Activated CD4-positive, alpha-beta T cell treated with anti-CD3 and anti-CD28 coated beads, Interleukin-2, amount 50 U/mL, for 1 hour (primary cell): ENCODE measurements around the gene RAX.

ENCODE experiments used
- DNase-seq: peaks from one replicate; pipeline ENCODE4 v3.0.0-alpha.2; 2020

RAX gene

DNA sequence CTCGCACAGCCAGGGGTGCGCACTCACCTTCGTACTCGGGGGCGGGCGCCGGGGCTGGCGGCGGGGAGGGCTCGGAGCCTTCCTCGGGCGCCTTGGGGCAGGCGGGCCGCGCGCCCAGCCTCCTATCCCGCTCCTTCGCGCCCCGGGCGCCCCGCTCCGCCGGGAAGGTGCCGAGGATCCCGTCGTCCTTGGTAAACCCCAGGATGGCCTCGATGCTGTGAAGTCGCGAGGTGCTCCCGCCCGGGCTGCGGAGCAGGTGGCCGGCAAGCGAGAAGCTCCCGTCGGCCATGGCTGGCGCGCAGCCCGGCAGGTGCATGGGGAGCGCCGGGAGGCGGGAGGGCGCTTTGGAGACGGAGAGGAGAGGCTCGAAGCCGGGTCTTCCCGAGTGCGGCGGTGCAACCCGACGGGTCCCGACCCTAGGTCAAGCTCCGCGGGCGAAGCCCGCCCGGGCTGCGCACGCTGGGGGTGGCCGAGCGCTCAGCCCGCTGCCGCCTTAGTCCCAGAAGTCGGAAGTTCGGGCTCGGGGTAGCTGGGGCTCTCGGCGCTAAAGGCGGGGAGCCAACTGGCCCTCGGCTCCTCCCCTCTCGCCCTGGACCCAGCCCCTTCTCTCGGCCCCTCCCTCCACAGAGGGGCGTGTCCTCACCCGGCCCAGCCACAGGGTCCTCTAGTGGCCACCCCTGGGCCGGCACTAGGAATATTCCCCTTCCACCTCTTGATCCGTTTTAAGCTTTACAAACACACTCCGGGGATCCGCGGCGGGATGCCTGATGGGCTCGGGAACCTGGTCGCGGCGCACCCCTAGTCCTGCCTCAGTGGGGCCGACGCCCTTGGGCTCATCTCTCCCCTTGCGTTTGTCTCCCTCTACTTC, at the start of gene RAX:
Gene RAX (minus strand): TSS at position 564 of the 868 bp plus-strand sequence. CDS start 248 bp downstream, at position 316.
- no peak for DNase-seq

GRCh38 chr18:59318460-59319050, 45.3 kb upstream of the RAX start, which contains the start of gene CPLX4:
Gene CPLX4 (minus strand): TSS chr18:59318649. CDS start chr18:59318462, 187 bp downstream.
- DNase-seq = no peak

- no peak for DNase-seq
These were observed 38.4 kb upstream of the RAX start for GRCh38 chr18:59311631-59312030.

DNA sequence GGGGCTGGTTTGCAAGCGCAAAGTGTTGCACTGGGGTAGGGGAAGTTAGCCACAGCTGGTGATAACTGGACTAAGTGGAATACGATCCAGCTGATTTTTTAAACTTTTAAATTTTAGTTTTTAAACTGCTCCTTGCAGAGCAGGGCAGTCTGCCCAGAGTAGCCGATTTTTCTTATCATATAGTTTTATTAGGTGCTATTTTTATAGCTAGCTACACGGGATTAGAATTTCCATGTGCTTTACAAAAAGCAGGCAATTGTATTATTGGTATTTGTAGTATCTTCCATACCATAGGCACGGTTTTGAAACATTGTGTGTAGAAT, 35.6 kb upstream of the RAX start:
- no peak for DNase-seq

- DNase-seq = peak; percentile 62
These were observed 35.1 kb upstream of the RAX start for GRCh38 chr18:59308248-59308937.

DNA sequence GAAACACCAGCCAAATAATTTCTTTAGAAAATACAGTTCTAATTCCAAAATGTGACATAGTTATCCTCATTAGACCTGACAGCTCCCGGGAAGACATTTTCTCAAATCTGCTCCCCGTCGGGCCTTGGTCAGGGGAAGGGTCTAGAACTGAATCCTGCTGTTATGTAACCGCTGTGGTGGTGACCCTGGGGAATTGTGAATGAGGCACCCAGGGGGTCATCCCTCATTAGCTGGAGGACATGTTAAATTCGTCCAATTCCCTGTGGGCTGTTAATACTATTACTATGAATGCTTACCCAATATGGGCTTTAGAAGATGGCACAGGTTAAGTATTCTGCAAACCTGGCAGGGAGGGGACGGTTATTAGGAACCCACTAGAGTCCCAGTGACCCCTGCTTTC, 33.4 kb upstream of the RAX start:
- DNase-seq = no peak

DNA sequence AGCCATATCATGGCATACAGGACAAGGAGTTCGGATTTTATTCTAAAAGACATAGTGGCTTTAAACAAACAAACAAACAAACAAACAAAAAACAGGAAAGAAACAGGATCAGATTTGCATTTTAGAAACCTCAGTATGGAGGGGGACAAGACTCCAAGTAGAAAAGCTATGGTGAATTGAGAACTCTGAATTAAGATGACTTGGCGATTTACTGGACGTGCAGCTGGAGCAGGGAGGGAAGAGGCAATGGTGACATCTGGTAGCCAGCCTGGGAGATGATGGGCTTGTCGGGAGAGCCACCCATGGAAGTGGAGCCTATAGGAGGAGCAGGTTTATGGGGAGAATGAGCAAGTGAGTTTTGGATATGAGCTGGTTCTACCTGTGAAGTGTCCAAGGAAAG, 32.0 kb upstream of the RAX start:
- no peak for DNase-seq

DNA sequence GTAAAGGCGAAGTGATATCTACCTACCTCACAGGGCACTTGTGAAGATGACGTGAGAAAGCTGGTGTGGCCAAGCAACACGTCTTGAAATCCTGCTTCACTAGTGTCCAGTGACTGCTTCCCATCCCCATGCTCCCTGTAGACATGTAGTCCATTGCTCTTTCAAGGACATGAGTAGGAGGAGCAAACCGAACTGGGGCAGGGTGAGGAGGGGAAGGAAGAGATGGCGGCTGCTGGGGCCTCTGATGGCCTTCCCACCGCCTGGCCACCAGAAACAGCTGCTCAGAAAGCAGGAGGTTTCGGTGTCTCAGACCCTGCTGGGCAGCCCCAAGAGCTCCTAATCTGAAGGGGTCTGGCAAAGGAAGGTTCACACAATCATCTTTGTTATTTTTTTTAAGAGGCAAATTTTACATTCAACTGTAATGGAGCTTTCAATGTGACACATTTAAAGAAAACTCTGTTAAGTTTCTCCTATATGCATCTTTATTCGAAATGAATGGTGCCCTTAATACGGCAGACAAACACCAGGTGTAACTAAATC, 30.5 kb upstream of the RAX start:
- DNase-seq = no peak

DNA sequence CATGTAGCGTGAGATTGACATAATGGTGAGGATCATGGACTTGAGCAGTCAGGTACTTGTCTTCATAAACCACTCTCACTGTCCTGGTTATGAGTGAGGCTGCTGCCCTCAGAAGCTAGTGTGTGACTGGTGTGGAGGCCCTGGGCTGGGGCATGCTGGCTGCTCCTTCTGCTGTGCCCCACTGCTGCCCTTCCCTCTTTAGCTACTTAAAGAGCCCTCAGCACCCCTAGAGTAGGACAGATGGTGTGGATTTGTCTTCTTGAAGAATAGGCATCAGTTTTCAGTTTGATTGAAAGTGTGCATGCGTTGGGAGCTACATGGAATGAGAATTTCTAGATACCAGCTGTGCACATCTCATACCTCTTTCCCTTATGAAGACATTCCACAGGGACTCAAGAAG, 29.8 kb upstream of the RAX start:
- no peak for DNase-seq

DNA sequence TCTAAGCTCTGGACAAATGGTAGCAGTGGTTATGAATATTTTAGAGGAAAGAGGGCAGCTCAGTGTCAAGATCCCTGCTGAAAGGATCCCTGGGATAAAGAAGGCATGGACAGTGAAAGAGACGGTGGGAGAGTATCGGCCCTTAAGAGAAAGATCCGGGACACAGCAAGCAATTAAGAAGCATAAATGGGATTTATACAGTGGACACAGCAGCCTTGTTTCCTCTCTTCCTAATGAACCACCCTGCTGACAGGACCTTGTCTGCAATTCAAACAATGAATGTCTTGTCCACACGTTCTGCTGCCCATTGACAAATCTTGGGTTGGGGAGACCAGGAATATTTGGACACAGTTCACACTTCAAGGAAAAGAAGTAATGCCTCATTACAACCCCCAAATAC, 28.7 kb upstream of the RAX start:
- no peak for DNase-seq

DNA sequence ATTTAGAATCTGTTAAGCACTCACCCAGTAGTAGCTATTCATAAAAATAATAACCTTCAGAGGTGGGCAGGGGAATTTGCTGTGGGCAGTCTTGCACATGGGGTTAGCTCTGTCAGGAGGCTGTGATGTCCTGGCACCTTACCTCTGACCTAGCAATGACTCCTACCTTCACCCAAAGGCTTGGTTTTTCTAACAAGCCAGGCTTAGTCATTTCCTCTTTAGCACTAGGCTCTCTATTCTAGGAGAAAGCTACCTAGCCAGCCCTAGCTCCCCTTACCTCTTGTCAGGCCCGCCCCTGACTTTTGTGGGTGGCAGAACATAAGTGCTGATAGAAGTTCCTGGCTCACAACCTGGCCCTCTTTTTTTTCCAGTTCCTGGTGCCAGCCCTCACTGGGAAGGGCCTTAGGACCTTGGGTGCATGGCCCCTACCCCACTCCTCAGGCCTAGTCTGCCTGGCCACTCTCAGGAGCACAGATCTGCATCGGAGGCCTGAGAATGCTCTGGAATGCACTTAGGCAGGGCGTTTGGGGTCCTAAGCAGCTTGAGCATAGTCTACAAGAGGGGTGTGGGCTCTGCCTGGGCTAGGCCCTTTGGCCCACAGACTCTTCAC, 27.5 kb upstream of the RAX start:
- DNase-seq = no peak

GRCh38 chr18:59298871-59299270, 25.6 kb upstream of the RAX start:
- no peak for DNase-seq

GRCh38 chr18:59293317-59293716, 20.1 kb upstream of the RAX start:
- DNase-seq = no peak

GRCh38 chr18:59286341-59286740, 13.1 kb upstream of the RAX start:
- no peak for DNase-seq

GRCh38 chr18:59282341-59282740, 9.1 kb upstream of the RAX start:
- no peak for DNase-seq

- DNase-seq = no peak
These were observed 6.5 kb upstream of the RAX start for GRCh38 chr18:59279722-59280121.

GRCh38 chr18:59279193-59279592, 5.9 kb upstream of the RAX start:
- no peak for DNase-seq

- no peak for DNase-seq
These were observed 5.5 kb upstream of the RAX start for GRCh38 chr18:59278793-59279192.

- DNase-seq = no peak
These were observed 2.8 kb upstream of the RAX start for GRCh38 chr18:59276047-59276446.

DNA sequence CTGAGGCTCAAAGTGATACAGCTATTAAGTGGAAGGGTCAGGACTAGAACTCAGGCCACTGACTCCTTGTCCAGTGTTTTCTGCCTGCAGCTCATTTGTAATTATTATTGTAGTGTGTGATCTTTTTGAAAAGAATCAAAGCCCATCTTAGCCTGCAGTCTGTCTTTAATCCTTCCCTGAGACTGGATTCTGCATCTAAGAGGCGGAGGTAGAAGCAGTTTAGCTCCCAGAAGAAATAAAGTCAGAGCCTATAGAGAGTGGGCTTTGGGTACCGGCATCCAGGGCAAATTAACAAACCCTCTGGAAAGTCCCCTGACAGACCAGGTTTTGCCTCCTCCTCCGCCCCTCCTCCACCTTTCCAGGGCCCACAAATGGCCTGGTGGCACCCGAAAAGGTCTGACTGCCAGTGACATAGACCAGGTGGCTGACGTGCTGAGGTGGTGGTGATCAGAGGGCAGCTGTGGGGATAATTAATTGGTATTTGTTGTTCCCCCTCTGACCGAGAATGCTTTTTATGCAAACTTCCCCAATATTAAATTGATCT, 2.2 kb upstream of the RAX start:
- DNase-seq = no peak

- DNase-seq = no peak
These were observed 1.3 kb upstream of the RAX start for GRCh38 chr18:59274533-59274928.

GRCh38 chr18:59273759-59274532, 692 bp upstream of the RAX start:
- no peak for DNase-seq
